ENCODE results near the gene SLC22A12. TPM values are rescaled to one million over a fixed set of nuclear protein-coding genes. Genes with fewer than 3 reads are reported as not detected.
"Not testable (repeated sequence)": the region's sequence is repeated elsewhere in the genome, so short reads cannot be mapped to it uniquely, and the experiment has no call there.

The SLC22A12 gene
- total RNA-seq, 1 donor from 2014 or later = not detected

DNA sequence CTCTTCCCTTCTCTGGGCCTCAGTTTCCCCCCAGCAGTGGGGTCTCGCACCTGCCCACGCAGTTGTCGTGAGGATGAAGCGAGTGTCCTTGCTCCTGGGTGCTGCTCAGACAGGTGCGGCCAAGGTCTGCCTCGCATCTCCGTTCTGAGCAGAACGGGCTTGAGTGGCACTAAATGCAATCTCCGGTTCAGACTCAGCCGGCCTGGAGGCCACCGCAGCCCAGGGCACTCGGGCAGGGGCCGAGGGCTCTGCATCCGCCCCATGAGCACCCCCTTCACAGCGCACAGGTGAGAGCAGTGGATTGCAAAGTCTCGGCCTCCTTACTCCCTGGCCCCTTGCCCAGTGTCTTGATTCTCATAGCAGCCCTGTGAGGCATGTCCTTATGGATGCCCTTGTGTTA lies 30.1 kb upstream of the SLC22A12 start:
- Histone ChIP-seq H3K27me3 (ENCODE audit: low read depth) (peaks cover 4% of the 10 kb centered on the region), H3K4me3 (no peak overlapping the region), H3K36me3 (no peaks in the 10 kb centered on the region), H3K4me1 (no peaks in the 10 kb centered on the region), H3K9me3 (no peaks in the 10 kb centered on the region), H3K27ac (no peak overlapping the region)
- ATAC-seq (no peak), DNase-seq (peak; percentile 27)
- intact Hi-C loops (cut with DNase I) = no loop called here
- TF ChIP-seq, protein P1, sequence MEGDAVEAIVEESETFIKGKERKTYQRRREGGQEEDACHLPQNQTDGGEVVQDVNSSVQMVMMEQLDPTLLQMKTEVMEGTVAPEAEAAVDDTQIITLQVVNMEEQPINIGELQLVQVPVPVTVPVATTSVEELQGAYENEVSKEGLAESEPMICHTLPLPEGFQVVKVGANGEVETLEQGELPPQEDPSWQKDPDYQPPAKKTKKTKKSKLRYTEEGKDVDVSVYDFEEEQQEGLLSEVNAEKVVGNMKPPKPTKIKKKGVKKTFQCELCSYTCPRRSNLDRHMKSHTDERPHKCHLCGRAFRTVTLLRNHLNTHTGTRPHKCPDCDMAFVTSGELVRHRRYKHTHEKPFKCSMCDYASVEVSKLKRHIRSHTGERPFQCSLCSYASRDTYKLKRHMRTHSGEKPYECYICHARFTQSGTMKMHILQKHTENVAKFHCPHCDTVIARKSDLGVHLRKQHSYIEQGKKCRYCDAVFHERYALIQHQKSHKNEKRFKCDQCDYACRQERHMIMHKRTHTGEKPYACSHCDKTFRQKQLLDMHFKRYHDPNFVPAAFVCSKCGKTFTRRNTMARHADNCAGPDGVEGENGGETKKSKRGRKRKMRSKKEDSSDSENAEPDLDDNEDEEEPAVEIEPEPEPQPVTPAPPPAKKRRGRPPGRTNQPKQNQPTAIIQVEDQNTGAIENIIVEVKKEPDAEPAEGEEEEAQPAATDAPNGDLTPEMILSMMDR (IDR thresholded peaks at IDR 0.05) = no peak

DNA sequence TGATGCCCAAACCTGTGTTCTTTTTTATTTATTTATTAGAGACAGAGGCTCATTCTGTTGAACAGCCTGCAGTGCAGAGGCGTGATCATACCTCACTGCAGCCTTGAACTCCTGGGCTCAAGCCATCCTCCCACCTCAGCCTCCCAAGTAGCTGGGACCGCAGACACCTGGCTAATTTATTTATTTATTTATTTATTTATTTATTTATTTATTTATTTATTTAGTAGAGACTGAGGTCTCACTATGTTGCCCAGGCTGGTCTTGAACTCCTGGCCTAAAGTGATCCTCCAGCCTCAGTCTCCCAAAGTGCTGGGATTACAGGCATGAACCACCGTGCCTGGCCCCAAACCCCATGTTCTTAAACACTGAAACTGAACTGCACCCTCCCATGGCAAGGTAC lies 29.6 kb upstream of the SLC22A12 start:
- H3K4me3 ChIP-seq; H3K36me3 ChIP-seq; ATAC-seq; H3K4me1 ChIP-seq; intact Hi-C loops (cut with DNase I); H3K9me3 ChIP-seq; H3K27me3 ChIP-seq (ENCODE audit: low read depth); H3K27ac ChIP-seq: not testable (repeated sequence)
- peak; percentile 3 for DNase-seq

DNA sequence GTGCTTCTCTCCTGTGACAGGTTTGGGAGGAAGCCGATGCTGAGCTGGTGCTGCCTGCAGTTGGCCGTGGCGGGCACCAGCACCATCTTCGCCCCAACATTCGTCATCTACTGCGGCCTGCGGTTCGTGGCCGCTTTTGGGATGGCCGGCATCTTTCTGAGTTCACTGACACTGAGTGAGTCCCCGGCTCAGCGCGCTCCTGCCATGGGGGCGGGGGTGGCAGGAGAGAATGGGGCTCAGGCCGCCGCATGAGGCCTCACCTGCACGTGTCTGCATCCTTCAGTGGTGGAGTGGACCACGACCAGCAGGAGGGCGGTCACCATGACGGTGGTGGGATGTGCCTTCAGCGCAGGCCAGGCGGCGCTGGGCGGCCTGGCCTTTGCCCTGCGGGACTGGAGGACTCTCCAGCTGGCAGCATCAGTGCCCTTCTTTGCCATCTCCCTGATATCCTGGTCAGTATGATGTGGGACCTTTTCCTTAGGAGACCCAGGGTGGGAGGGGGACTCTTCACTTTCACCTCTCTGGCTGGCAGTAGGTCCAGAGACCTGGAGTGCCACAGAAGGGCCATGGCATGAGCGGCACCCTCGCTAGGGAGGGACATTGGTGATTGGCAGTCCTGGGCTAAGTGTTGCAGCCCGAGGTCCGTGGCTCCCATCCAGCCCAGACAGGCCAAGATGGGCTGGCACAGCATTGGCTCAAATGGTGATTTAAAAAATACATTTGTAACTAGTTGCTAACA lies 28.9 kb upstream of the SLC22A12 start:
- Histone ChIP-seq H3K36me3 (no peaks in the 10 kb centered on the region), H3K4me3 (no peak overlapping the region), H3K4me1 (no peaks in the 10 kb centered on the region), H3K9me3 (no peaks in the 10 kb centered on the region), H3K27ac (no peak overlapping the region), H3K27me3 (ENCODE audit: low read depth) (peaks cover 4% of the 10 kb centered on the region)
- ATAC-seq (no peak), DNase-seq (peak; percentile 22)
- TF ChIP-seq, protein P1 (IDR thresholded peaks at IDR 0.05) = no peak
- intact Hi-C loops (cut with DNase I) = no loop called here

DNA sequence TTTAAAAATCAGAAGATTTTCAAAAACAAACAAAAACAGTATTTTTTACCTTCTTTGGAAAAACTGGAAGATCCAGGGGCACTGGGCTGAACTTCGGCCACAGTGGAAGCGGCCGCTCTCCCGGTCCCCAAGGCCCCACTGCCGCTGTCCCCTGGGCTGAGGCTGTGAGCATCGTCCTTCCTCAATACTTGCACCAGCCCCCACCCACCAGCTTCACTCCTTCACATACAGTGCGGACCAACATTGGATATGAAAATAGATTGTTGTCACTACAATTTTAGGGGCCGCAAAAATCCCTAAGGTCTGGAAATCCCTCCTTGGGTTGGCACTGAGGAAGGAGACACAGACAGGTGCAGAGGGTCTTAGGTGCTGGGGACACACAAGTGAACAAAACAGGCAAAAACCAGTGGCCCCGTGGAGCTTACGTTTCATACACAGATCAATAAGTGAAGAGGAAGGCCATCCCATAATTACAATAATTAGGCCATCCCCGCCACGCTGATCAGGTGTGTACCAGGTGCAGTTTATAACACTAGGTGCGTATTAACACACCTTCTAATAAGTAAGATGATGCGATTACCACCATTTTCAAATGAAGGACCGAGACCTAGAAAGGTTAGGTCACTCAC lies 28.2 kb upstream of the SLC22A12 start:
- H3K27me3 ChIP-seq (ENCODE audit: low read depth) = peaks cover 4% of the 10 kb centered on the region
- no peak overlapping the region for H3K27ac ChIP-seq
- intact Hi-C loops (cut with DNase I) = no loop called here
- H3K36me3 ChIP-seq = no peaks in the 10 kb centered on the region
- peak; percentile 22 for DNase-seq
- no peak overlapping the region for H3K4me3 ChIP-seq
- TF ChIP-seq, protein P1 (IDR thresholded peaks at IDR 0.05) = no peak
- H3K9me3 ChIP-seq = no peaks in the 10 kb centered on the region
- H3K4me1 ChIP-seq = no peaks in the 10 kb centered on the region
- ATAC-seq = no peak

DNA sequence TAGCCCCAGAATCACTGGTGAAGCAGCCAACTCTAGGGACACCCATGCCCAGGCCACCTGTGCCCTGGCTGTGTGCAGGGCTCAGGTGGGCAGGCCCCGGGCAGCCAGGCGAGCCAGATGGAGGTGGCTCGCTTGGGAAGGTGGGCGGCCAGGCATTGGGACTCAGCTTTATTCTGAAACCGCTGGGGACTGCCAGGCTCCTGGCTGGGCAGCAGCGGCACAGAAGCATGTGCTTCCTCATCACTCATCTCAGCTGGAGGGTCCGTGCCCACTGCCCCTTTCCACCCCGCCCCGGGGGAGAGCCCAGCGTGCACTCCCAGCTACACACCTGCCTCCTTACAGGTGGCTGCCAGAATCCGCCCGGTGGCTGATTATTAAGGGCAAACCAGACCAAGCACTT lies 27.1 kb upstream of the SLC22A12 start:
- H3K9me3 ChIP-seq = no peaks in the 10 kb centered on the region
- TF ChIP-seq, protein P1 (IDR thresholded peaks at IDR 0.05) = no peak
- H3K36me3 ChIP-seq = no peaks in the 10 kb centered on the region
- no peak for ATAC-seq
- intact Hi-C loops (cut with DNase I) = no loop called here
- no peak overlapping the region for H3K27ac ChIP-seq
- DNase-seq = peak; percentile 33
- no peaks in the 10 kb centered on the region for H3K4me1 ChIP-seq
- H3K27me3 ChIP-seq (ENCODE audit: low read depth) = peaks cover 4% of the 10 kb centered on the region
- no peak overlapping the region for H3K4me3 ChIP-seq

DNA sequence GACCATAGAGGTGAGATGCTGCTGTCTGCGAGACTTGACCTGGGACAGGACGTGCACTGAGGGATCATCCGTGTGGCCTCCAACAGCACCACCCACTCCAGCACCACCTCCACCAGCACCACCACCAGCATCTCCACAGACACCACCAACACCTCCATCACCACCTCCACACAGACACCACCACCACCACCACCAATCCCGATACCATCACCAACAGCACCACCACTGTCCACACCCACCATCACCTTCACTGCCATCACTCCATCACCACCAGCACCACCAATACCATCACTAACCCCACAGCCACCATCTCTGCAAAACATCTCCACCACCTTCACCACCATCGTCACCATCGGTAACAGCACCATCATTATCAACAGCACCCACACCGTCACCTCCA lies 26.6 kb upstream of the SLC22A12 start:
- peaks cover 4% of the 10 kb centered on the region for H3K27me3 ChIP-seq (ENCODE audit: low read depth)
- TF ChIP-seq, protein P1 (IDR thresholded peaks at IDR 0.05) = no peak
- no peaks in the 10 kb centered on the region for H3K36me3 ChIP-seq
- no peak overlapping the region for H3K4me3 ChIP-seq
- no peaks in the 10 kb centered on the region for H3K4me1 ChIP-seq
- ATAC-seq (no peak), DNase-seq (peak; percentile 20)
- H3K9me3 ChIP-seq = no peaks in the 10 kb centered on the region
- intact Hi-C loops (cut with DNase I) = no loop called here
- no peak overlapping the region for H3K27ac ChIP-seq
